GM19397 (cell line): ENCODE measurements around the gene TSFM.

Experiments used
- ATAC-seq: cut with Tn5 transposase; IDR thresholded peaks from one replicate; pipeline ENCODE4 v1.9.1; 2021; ENCODE audit warnings: mild to moderate bottlenecking, moderate library complexity; ENCODE audit not compliant: unreplicated experiment

The TSFM gene

GRCh38 chr12:57782608-57783465 lies at the start of gene TSFM:
Gene TSFM, plus strand, starts transcription at chr12:57782787. Its CDS starts 15 bp downstream, at chr12:57782802.
- peak; percentile 81 for ATAC-seq

- no peak for ATAC-seq
These were observed 48.7 kb upstream of the TSFM start for GRCh38 chr12:57733928-57734327.

- no peak for ATAC-seq
These were observed 48.0 kb upstream of the TSFM start for GRCh38 chr12:57734591-57734990.

- no peak for ATAC-seq
These were observed 47.3 kb upstream of the TSFM start for GRCh38 chr12:57735198-57735855.

- ATAC-seq, result no peak
These were observed 46.4 kb upstream of the TSFM start for GRCh38 chr12:57735952-57736740.

- ATAC-seq, result no peak
These were observed 45.7 kb upstream of the TSFM start for GRCh38 chr12:57736741-57737466.

GRCh38 chr12:57737467-57738460 lies 44.8 kb upstream of the TSFM start:
- no peak for ATAC-seq

GRCh38 chr12:57738661-57739237 lies 43.8 kb upstream of the TSFM start, which contains the start of gene AGAP2:
Gene AGAP2, minus strand, starts transcription at chr12:57738742. Its CDS starts 496 bp downstream, at chr12:57738246.
- ATAC-seq, result no peak

- no peak for ATAC-seq
These were observed 43.2 kb upstream of the TSFM start for GRCh38 chr12:57739387-57739786.

- no peak for ATAC-seq
These were observed 42.6 kb upstream of the TSFM start for GRCh38 chr12:57739914-57740538.

- ATAC-seq, result peak; percentile 52
These were observed 41.8 kb upstream of the TSFM start for GRCh38 chr12:57740656-57741412.

- no peak for ATAC-seq
These were observed 41.2 kb upstream of the TSFM start for GRCh38 chr12:57741413-57741789.

GRCh38 chr12:57741844-57742738 lies 40.5 kb upstream of the TSFM start:
- peak; percentile 42 for ATAC-seq

- ATAC-seq, result no peak
These were observed 38.8 kb upstream of the TSFM start for GRCh38 chr12:57743769-57744168.

- peak; percentile 32 for ATAC-seq
These were observed 38.3 kb upstream of the TSFM start for GRCh38 chr12:57744194-57744776.

GRCh38 chr12:57744777-57745484 lies 37.7 kb upstream of the TSFM start, which contains the start of gene TSPAN31:
Gene TSPAN31, plus strand, starts transcription at chr12:57745039. Its CDS starts 116 bp downstream, at chr12:57745155.
- peak; percentile 84 for ATAC-seq
